ENCODE measurements around the gene CRY2.
A peak's percentile ranks its signal among the peaks of the same experiment; 100 is the strongest.
"Not testable (repeated sequence)": the region's sequence is repeated elsewhere in the genome, so short reads cannot be mapped to it uniquely, and the experiment has no call there.

CRY2 gene

DNA sequence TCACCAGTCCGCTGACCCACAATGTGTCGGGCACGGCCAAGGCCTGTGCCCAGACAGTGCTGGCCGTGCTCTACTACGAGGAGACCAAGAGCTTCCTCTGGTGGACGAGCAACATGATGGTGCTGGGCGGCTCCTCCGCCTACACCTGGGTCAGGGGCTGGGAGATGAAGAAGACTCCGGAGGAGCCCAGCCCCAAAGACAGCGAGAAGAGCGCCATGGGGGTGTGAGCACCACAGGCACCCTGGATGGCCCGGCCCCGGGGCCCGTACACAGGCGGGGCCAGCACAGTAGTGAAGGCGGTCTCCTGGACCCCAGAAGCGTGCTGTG lies 36.2 kb upstream of the CRY2 start:
- DNase-seq: no peak

DNA sequence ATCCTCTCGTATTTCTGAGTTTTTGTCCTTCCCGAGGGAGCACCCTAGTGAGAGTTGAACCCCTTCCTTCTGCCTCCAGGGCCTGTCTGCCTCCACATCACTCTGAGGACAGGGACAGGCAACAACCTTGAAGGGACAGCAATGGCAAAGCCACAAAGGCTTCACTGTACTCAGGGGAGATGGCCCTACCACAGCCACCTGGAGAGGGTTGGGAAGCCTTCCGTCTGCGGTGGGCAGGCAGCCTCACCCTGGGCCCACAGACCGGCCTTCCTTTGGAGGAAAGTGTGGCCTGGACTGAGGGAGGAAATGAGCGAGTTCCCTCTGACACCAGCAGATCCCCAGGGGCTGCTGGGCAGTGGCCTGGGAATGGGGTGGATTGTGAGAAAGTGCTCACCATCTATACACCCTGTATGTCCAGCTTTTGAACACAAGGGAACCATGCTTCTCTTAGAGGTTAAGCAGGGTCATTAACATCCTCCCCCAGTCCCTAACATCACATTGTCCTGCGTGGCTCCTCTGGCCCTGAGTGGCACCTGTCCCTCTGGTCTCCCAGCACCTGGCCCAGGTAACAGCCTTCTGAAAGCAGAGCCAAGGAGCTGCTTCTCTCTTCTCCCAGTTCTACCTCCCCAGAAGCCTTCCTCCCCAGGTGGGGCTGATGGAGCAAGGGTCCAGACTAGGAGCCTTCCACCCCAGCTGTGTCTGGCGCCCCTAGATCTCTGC lies 35.5 kb upstream of the CRY2 start:
- no peak for DNase-seq

DNA sequence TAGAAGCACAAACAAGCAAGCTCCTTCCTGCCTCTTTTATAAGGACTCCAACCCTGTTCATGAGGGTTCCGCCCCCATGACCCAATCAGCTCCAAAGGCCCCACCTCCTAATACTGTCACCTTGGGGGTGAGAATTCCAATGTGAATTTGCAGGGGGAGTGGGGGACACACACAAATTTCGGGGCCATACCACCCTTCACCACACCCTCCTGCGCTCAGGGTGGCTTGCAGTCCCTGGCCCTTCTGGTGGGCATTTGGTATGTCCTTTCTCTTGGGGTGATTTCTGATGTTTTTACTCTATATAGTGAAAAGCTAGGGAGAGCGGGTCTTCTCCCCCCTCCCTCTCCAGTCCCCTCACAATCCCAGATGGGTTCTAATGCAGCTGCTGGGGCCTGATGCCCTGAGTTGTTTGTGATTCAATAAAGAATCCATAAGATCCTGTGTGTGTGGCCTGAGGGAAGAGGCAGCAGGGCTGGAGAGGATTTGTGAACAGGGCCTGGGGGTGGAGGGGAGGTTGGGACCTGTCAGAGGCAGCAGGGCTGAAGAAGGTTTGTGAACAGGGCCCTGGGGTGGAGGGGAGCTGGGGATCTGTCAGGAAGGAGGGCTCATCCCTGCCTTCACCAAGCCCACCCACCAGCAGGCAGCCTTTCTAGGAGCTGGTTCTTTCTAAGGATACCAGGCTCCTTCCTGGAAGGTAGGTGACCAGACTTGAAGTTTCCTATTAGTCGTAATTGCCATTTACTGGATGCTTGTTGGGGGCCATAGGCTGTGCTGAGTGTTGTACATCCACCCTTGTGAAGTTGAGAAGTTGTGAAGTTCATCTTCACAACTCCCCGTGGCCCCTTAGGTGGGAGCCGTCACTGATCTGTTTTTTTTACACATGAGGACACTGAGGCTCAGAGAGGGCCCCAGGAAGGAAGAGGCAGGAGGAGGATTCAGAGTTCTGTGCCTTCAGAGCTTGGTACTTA lies 34.4 kb upstream of the CRY2 start:
- no peak for DNase-seq

DNA sequence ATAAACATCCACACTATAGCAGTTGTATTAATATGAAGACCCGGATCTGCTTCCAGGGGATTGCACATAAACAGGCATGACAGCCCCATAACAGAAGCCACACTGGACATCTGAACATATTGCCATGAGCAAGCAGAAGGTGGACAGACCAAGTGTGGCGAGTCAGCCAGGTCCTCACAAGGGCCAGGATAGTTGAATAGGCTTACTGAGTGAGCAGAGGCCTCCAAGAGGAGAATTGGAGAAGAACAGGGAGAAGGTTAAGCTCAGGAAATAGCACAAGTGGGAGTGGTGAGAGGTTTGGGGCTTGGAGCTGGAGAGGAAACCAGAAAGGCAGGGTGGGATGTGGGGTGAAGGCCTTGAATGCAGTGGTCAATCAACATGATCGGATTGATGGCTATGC lies 31.5 kb upstream of the CRY2 start:
- no peak for DNase-seq

DNA sequence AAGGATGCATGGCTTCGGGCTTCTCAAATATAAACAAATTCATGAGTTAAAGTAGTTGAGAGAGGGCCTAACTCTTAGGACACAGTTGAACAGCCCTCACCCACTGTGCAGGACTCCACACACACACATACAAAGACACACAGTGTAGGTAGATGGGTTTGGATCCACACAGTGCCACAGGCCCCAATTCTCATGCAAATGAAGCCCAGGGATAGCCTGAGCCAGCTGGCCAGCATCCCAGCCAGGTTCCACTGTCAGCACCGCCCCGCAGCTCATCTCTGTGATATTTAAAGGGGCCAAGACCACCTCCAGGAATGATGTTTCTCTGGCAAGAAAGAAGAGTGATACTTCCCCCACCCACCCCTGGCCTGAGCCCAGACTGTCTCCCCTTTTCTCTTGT lies 30.7 kb upstream of the CRY2 start:
- no peak for DNase-seq

DNA sequence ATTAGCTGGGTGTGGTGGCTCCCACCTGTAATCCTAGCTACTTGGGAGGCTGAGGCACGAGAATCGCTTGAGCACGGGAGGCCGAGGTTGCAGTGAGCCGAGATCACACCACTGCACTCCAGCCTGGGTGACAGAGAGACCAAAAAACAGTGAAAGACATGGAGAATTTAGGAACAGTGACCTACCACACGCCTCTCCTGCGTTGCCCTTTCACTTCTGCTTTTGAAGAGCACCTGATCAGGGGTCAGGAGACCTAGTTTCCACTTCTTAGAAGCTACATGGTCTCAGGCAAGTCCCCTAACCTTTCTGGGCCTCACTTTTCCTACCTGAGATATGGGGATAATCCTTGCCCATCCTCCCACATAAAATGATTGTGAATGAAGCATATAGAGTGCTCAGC lies 30.1 kb upstream of the CRY2 start:
- no peak for DNase-seq

DNA sequence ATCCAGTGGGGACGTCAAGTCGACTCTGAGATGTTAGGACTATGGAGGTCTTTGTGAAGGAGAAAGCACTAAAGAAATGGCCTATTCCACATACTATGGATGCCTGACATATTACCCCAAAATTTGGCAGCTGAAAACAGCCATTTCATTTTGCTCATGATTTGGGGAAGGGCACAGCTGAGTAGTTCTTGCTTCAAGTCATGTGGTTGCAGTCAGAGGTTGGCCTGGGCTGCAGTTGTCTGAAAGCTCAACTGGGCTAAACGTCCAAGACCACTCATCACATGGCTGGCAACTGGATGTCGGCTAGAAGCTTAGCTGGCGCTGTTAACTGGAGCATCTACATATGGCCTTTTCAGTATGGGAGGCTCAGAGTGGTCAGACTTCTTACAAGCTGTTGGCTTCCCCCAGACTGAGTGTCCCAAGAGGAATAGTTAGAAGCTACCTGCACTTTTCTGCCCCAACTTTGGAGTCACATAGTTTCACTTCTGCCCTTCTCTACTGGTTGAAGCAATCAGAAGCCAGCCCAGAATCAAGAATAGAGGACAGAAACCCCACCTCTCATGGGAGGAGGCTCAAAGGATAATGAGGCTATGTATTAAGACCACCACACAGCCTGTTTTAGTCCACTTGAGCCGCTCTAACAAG lies 28.2 kb upstream of the CRY2 start:
- DNase-seq: no peak

DNA sequence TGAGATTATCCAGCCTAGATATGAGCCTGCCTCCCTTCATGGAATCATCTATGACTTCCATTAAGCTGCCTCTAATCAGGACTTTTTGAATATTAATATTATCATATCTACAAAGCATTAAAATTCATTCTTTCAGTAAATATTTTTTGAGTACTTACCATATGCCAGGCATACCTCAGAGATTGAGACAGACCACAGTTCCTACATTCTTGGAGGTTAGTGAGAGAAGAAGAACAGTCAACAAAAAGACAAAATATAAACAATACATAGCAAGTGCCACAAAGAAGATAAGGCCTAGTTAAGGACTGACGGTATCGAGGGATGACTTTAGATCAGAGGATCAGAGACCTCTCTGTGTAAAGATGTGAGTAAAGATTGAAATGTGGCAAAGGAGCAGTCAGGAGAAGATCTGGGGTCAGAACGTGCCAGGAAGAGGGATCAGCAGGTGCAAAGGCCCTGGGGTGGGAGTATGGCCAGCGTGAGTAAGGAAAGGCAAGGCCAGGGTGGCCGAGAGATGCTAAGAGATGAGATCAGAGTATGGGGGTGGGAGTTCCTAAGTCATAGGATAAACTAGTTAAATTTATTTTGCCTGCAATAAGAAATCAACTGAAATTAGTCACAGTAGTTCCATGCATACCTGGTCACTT lies 26.9 kb upstream of the CRY2 start:
- no peak for DNase-seq

DNA sequence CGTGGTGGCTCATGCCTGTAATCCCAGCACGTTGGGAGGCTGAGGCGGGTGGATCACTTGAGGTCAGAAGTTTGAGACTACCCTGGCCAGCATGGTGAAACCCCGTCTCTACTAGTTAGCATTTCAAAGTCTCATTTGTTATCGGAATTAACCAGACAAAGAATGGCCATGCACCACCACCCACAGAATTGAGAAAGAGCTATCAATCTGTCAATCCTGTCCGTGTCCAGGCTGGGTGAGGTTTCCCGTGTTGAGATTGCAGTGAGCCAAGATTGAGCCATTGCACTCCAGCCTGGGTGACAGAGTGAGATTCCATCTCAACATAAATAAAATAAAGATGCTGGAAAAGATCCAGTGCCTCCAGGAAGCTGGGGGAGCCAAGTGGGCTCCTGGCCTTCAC lies 20.8 kb upstream of the CRY2 start:
- not testable (repeated sequence) for DNase-seq

DNA sequence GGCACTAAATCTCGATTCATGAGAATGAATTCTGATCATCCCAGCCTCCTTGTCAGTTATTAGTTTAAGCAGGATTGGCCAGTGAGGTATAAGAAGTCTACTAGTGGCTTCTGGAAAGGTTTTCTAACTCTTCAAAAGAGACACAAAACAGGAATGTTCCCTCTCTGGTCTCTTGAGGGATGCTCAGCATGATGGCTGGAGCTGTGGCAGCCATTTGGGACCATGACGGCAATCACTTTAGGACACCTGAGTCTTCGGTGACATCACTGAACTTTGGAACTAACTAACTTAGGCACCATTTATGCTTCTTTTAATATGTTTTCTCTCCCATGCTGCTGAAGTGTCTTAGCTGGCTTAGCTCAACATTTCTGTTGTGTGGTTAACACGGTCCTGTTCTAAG lies 20.2 kb upstream of the CRY2 start:
- DNase-seq: no peak

DNA sequence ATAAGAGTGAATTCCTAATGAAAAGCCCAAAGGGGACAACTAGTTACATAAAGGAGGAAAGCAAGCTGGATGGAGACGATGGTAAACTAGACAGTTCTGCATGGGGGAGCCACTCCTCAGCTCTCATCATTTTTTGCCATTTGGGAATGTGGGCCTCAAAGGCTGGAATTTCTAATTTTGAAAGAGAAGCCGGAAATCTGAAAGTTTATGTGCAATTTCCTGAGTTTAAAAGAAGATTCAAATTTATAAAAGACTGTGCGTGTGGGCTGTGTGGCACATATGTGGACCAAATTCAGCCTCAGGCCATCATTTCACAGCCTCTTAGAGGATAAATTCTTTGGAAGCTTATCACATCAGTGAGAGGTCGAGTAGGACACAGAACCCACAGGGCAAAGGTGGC lies 18.3 kb upstream of the CRY2 start:
- no peak for DNase-seq

DNA sequence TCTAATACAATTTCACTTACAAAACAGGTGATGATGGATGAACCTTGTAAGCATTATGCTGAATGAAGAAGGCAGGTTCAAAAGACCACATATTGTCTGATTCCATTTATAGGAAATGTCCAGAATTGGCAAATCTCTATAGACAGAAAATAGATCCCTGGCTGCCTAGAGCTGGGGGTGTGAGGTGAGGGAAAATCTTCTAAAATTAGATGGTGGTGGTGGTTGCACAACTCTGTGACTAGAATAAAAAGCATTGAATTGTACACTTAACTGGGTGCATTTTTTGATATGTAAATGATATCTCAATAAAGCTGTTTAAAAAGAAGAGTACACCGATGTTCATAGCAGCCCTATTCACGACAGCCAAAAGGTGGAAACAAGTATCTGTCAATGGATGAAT lies 16.7 kb upstream of the CRY2 start:
- DNase-seq: no peak

DNA sequence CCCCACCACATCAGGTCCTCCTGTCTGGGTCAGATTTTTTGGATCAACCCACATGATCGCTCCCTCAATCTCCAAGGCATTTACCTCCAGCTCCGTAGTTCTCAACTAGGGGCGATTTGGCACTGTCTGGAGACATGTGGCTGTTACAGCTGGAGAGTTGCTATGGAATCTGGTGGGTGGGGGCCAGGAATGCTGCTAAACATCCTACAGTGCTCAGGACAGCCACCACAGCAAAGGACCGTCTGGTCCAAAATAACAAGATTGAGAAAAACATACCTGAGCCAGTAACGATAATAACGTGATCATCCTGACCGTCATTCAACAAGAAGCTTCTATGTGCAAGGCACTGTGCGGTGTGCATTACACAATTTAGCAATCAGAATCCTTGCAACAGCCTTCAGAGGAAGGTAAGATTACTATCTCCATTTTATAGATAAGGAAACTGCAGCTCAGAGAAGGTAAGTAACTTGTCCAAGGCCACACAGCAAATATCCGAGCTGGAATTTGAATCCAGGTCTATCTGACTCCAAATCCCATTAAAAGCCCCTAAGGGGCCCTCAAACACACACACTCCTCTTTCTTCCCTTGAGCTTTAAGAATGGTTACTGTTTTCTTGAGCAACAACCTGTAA lies 14.3 kb upstream of the CRY2 start:
- DNase-seq: no peak

DNA sequence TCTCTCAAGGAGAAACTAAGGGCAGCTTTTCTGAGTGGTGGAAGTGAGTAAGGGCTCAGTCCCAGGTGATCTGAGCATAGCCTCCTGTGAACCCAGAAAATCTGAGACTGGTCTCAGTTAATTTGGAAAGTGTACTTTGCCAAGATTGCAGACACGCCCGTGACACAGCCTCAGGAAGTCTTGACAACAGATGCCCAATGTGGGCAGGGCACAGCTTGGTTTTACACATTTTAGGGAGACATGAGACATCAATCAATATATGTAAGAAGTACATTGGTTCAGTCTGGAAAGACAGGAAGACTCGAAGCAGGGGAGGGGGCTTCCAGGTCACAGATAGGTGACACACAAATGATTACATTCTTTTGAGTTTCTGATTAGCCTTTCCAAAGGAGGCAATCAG lies 13.5 kb upstream of the CRY2 start:
- DNase-seq: no peak

DNA sequence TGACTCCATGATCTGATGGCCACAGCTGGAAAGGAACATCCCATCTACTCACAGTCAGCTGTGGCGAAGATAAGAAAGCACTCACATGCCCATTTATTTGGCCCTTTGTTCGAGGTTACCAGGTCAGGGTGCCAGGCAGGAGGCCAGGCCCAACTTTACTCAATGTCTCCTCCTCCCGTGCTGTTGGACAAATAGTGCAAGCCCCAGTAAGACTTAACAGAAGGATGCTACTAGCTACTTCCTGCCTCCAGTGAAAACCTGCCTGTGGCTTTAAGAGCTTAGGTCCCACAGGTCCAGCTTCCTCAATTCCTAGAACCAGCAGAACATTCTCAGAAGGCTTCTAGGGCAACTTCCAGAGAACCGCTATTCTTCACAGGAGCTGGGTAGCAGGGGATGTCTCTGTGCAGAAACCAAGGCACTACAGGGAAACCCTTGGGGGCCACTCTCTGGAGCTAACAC lies 12.9 kb upstream of the CRY2 start:
- no peak for DNase-seq

DNA sequence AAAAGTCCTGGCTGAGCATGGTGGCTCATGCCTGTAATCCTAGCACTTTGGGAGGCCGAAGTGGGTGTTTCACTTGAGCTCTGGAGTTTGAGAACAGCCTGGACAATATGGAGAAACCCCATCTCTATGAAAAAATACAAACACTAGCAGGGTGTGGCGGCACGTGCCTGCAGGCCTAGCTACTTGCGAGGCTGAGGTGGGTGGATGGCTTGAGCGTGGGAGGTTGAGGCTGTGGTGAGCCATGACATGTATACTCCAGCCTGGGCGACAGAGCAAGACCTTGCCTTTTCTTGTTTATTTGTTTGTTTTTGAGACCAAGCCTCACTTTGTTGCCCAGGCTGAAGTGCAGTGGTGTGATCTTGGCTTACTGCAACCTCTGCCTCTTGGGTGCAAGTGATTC lies 8.1 kb upstream of the CRY2 start:
- no peak for DNase-seq

DNA sequence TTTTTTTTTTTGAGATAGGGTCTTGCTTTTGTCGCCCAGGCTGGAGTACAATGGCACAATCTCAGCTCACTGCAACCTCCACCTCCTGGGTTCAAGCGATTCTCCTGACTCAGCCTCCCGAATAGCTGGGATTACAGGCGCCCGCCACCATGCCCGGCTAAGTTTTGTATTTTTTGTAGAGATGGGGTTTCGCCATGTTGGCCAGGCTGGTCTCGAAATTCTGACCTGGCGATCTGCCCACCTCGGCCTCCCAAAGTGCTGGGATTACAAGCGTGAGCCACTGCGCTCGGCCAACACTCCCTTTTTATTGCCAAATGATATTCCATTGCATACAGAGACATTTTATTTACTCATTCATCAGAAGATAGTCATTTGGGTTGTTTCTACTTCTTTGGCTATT lies 7.0 kb upstream of the CRY2 start:
- not testable (repeated sequence) for DNase-seq

DNA sequence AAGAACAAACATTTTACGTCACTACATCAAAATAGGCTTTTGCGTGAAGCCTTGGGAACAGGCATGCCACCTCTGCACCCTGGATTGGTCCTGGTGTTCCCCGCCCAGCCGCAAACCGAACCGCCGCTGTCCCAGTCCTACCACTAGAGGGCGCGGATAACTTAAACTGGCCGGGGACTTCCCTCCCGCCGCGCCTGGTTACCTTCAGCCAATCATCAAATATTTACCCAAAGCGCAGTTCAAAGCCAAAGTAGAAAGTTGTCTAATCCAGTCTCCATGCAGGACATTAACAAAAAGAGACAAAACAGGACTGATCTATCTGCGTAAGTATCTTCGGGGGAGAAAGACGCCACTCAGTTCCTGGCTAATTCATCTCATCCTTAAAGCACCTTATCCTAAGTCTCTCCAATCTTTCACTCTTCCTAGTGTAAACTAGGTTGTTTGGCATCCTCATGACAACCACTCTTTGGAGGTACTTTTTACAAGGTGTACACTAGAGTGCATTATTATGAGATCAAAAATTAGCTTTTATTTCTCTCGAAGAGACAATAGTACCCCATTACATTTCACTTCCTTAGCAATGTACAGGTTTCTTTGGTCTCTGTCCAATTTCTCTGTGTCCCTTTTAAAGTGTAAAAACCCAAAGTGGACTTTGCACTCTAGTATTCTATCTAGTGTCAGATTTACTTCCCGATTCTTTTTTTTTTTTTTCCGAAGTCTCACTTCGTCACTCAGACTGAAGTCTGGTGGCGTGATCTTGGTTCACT lies 3.9 kb upstream of the CRY2 start:
- peak in 54 of 56 donors; percentile 25 to 92 (median 70) for DNase-seq

DNA sequence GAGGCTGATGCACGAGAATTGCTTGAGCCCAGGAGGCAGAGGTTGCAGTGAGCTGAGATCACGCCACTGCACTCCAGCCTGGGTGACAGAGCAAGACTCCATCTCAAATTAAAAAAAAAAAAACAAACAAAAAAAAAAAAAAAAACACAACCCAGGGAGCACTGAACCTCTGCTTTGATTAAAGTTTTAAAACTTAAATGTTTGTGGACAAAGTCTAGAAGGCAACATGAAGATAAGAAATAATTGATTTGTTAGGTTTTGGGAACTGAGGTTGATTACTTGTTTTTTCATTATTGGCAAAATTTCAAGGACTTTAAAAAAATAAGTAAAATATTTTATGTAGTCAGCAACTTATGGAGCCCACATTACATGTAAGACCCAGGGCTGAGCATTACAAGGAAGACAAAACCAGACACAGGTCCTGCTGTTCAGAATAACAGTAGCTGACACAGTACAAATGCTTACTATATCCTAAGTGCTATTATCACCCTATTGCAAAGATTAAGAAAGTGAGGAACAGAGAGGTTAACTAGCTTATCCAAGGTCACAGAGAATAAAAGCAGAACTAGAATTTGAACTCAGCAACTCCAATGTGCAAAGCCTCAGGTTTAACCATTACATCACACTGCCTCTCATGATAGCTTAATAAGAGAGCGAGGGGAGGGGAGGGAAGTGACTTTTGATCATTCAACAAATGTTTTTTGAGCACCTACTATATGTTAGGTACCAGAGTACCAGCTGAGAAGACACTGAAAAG lies 2.3 kb upstream of the CRY2 start:
- no peak for DNase-seq

DNA sequence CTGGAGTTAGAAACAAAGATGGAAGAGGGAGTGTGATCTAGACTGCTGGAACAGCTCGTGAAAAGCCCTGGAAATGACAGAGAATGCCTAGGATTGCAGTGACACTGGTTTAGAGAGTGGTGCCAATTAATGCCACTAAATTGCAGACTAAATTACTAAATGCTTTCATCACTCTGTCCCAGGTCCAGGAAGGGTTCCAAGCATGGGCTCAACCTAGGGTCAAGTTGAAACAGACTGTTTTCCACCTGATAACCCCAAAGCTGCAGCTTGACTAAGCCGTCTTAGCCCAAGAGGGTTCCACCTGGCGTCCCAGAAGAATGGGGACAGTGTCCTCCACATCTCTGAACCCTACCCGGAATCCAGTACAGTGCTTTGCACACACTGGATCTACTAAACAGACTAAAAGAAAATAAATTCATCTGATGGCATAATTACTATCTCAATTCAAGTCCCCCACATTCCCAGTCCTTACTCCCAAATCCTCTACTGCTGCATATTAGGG lies 1.1 kb upstream of the CRY2 start:
- DNase-seq: no peak

Measured in nucleus accumbens (tissue), 56 donors.